Measurements from ENCODE around the gene ACTC1.

The ACTC1 gene

DNA sequence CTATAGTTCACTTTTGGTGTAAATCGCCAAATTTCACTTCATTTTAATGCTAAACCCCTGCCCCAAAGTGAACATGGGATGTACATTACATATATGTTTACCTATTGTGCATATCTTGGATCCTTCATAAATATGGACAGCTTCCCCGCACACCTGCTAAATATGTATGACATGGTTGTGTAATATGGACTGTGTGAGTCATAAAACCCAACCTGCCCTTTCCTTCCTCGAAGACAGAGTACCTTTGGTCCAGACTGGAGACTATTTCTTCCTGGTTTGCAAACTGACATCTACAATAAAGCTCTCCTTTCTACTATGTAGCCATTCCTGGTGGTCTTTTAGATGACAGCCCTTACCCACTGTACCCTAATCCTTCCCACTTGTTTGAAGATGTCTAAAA is 12.4 kb downstream of the ACTC1 start:
- Histone ChIP-seq H3K9me3 (ENCODE audit: insufficient read depth, low read length, severe bottlenecking) (no peaks in the 10 kb centered on the region), H3K9ac (ENCODE audit: low read depth, low read length) (no peak overlapping the region), H3K4me2 (ENCODE audit: insufficient read depth, low read length) (no peak overlapping the region), H2AFZ (ENCODE audit: low read depth, low read length) (no peak overlapping the region), H4K20me1 (ENCODE audit: insufficient read depth, low read length) (no peaks in the 10 kb centered on the region), H3K79me2 (ENCODE audit: insufficient read depth, low read length) (no peaks in the 10 kb centered on the region), H3K4me1 (ENCODE audit: insufficient read depth, low read length) (no peaks in the 10 kb centered on the region), H3K27ac (ENCODE audit: low read length) (no peak overlapping the region), H3K36me3 (ENCODE audit: insufficient read depth, low read length) (no peaks in the 10 kb centered on the region), H3K4me3 (ENCODE audit: low read depth in 1 of 2, low read length in 2 of 2) (no peak overlapping the region), H3K27me3 (ENCODE audit: insufficient read depth, low read length, poor library complexity) (no peaks in the 10 kb centered on the region)
- DNase-seq (no peak), ATAC-seq (ENCODE audit: insufficient read depth, low read depth) (no peak)
- no peak for TF ChIP-seq EZH2 (IDR thresholded peaks at IDR 0.05; ENCODE audit: borderline replicate concordance, low read depth, low read length, severe bottlenecking)
- TF ChIP-seq, protein P1, sequence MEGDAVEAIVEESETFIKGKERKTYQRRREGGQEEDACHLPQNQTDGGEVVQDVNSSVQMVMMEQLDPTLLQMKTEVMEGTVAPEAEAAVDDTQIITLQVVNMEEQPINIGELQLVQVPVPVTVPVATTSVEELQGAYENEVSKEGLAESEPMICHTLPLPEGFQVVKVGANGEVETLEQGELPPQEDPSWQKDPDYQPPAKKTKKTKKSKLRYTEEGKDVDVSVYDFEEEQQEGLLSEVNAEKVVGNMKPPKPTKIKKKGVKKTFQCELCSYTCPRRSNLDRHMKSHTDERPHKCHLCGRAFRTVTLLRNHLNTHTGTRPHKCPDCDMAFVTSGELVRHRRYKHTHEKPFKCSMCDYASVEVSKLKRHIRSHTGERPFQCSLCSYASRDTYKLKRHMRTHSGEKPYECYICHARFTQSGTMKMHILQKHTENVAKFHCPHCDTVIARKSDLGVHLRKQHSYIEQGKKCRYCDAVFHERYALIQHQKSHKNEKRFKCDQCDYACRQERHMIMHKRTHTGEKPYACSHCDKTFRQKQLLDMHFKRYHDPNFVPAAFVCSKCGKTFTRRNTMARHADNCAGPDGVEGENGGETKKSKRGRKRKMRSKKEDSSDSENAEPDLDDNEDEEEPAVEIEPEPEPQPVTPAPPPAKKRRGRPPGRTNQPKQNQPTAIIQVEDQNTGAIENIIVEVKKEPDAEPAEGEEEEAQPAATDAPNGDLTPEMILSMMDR (IDR thresholded peaks at IDR 0.05; ENCODE audit: borderline replicate concordance, extremely low read depth, low read length, poor library complexity, severe bottlenecking) = no peak

DNA sequence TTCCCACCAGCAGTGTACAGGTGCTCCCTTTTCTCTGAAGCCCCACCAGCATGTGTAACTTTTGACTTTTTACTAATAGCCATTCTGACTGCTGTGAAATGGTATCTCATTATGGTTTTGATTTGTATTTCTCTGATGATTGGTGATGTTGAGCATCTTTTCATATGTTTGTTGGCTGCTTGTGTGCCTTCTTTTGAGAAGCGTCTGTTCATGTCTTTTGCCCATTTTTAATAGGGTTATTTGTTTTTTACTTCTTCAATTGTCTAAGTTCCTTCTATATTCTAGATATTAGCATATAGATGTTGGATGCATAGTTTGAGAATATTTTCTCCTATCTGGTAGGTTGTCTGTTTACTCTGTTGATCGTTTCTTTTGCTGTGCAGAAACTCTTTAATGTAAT is 14.6 kb downstream of the ACTC1 start:
- Histone ChIP-seq H3K4me2 (ENCODE audit: insufficient read depth, low read length) (no peak overlapping the region), H3K4me3 (ENCODE audit: low read depth in 1 of 2, low read length in 2 of 2) (no peak overlapping the region), H4K20me1 (ENCODE audit: insufficient read depth, low read length) (no peaks in the 10 kb centered on the region), H3K36me3 (ENCODE audit: insufficient read depth, low read length) (no peaks in the 10 kb centered on the region), H3K9me3 (ENCODE audit: insufficient read depth, low read length, severe bottlenecking) (no peaks in the 10 kb centered on the region), H3K9ac (ENCODE audit: low read depth, low read length) (no peak overlapping the region), H2AFZ (ENCODE audit: low read depth, low read length) (no peak overlapping the region), H3K79me2 (ENCODE audit: insufficient read depth, low read length) (no peaks in the 10 kb centered on the region), H3K27me3 (ENCODE audit: insufficient read depth, low read length, poor library complexity) (no peaks in the 10 kb centered on the region), H3K4me1 (ENCODE audit: insufficient read depth, low read length) (no peaks in the 10 kb centered on the region), H3K27ac (ENCODE audit: low read length) (no peak overlapping the region)
- ATAC-seq (ENCODE audit: insufficient read depth, low read depth) (no peak), DNase-seq (no peak)
- TF ChIP-seq, protein P1 (IDR thresholded peaks at IDR 0.05; ENCODE audit: borderline replicate concordance, extremely low read depth, low read length, poor library complexity, severe bottlenecking) = no peak
- no peak for TF ChIP-seq EZH2 (IDR thresholded peaks at IDR 0.05; ENCODE audit: borderline replicate concordance, low read depth, low read length, severe bottlenecking)

DNA sequence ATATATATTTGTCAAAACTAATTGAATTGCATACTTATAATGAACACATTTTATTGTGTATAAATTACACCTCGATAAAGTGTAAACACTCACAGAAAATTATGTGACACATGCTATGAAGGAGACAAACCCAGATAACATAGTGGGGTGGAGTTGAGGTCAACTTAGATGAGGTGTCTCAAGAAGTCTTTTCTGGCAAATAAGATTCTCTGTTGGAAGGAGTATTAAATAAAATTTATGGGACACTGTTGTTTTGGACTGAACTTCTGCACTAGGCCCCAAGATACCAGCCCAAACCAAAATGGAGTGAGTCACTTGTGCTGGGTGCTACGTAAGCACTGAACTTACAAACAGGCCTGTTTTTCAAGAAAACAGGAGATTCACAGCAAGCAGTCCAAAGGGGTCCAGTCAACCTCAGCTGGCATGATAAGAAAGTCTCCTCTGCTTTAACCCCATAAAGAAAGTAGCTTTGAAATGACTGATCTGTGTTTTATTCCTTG is 18.7 kb downstream of the ACTC1 start:
- no peak overlapping the region for H3K4me2 ChIP-seq (ENCODE audit: insufficient read depth, low read length)
- H3K36me3 ChIP-seq (ENCODE audit: insufficient read depth, low read length) = no peaks in the 10 kb centered on the region
- ATAC-seq (ENCODE audit: insufficient read depth, low read depth) = no peak
- H3K9me3 ChIP-seq (ENCODE audit: insufficient read depth, low read length, severe bottlenecking) = no peaks in the 10 kb centered on the region
- DNase-seq = no peak
- no peak overlapping the region for H3K4me3 ChIP-seq (ENCODE audit: low read depth in 1 of 2, low read length in 2 of 2)
- H3K9ac ChIP-seq (ENCODE audit: low read depth, low read length) = no peak overlapping the region
- no peak for TF ChIP-seq EZH2 (IDR thresholded peaks at IDR 0.05; ENCODE audit: borderline replicate concordance, low read depth, low read length, severe bottlenecking)
- TF ChIP-seq, protein P1 (IDR thresholded peaks at IDR 0.05; ENCODE audit: borderline replicate concordance, extremely low read depth, low read length, poor library complexity, severe bottlenecking) = no peak
- H3K27ac ChIP-seq (ENCODE audit: low read length) = no peak overlapping the region
- H2AFZ ChIP-seq (ENCODE audit: low read depth, low read length) = no peak overlapping the region
- H3K4me1 ChIP-seq (ENCODE audit: insufficient read depth, low read length) = no peaks in the 10 kb centered on the region
- no peaks in the 10 kb centered on the region for H3K79me2 ChIP-seq (ENCODE audit: insufficient read depth, low read length)
- no peaks in the 10 kb centered on the region for H3K27me3 ChIP-seq (ENCODE audit: insufficient read depth, low read length, poor library complexity)
- H4K20me1 ChIP-seq (ENCODE audit: insufficient read depth, low read length) = no peaks in the 10 kb centered on the region

DNA sequence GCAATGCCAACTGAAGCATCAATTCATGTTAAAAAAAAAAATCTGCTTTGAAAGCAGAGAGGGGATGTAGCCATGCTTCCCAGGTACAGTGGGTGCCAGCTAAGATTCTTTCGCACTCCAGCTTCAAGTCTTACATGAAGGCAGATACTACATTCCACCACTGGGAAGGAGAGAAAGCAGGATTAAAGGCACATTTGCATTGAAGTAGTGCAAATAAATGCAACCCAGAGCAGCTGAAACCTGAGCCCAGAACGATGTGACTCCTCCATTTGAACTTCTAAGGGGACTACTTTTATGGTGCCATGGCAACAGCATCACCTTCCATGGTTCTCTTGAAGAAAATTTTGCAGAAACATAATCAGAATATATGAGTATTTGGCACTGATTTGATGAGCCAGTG is 21.4 kb downstream of the ACTC1 start:
- TF ChIP-seq EZH2 (IDR thresholded peaks at IDR 0.05; ENCODE audit: borderline replicate concordance, low read depth, low read length, severe bottlenecking) = no peak
- TF ChIP-seq, protein P1 (IDR thresholded peaks at IDR 0.05; ENCODE audit: borderline replicate concordance, extremely low read depth, low read length, poor library complexity, severe bottlenecking) = no peak
- no peak overlapping the region for H3K9ac ChIP-seq (ENCODE audit: low read depth, low read length)
- no peak overlapping the region for H2AFZ ChIP-seq (ENCODE audit: low read depth, low read length)
- H3K4me2 ChIP-seq (ENCODE audit: insufficient read depth, low read length) = no peak overlapping the region
- DNase-seq (no peak), ATAC-seq (ENCODE audit: insufficient read depth, low read depth) (no peak)
- peaks cover 2% of the 10 kb centered on the region for H3K27me3 ChIP-seq (ENCODE audit: insufficient read depth, low read length, poor library complexity)
- H3K4me3 ChIP-seq (ENCODE audit: low read depth in 1 of 2, low read length in 2 of 2) = no peak overlapping the region
- H3K4me1 ChIP-seq (ENCODE audit: insufficient read depth, low read length) = no peaks in the 10 kb centered on the region
- H4K20me1 ChIP-seq (ENCODE audit: insufficient read depth, low read length) = no peaks in the 10 kb centered on the region
- no peak overlapping the region for H3K27ac ChIP-seq (ENCODE audit: low read length)
- H3K36me3 ChIP-seq (ENCODE audit: insufficient read depth, low read length) = no peaks in the 10 kb centered on the region
- no peaks in the 10 kb centered on the region for H3K9me3 ChIP-seq (ENCODE audit: insufficient read depth, low read length, severe bottlenecking)
- H3K79me2 ChIP-seq (ENCODE audit: insufficient read depth, low read length) = no peaks in the 10 kb centered on the region

Measured in DND-41 (cell line).